Esophagus muscularis mucosa (tissue), 4 donors: ENCODE results near the gene FDXR. TPM values are rescaled to one million over a fixed set of nuclear protein-coding genes. Genes with fewer than 3 reads are reported as not detected.
A peak's percentile ranks its signal among the peaks of the same experiment; 100 is the strongest.

Experiments used
- DNase-seq: peaks from one replicate; pipeline ENCODE4 v3.0.0-alpha.2; 2017; ENCODE audit errors: extremely low spot score
- H3K27ac ChIP-seq, 4 donors: fragments of 200-600 bp; sonication (generic); replicated peaks in 1 of 4; 1 replicate in 3 of 4; 2 replicates in 1 of 4; pipeline ENCODE4 v1.5.1; 2016 to 2019; ENCODE audit warnings: mild to moderate bottlenecking in 1 of 4
- H3K27me3 ChIP-seq, 4 donors: fragments of 200-600 bp; sonication (generic); one replicate each; pipeline versions ENCODE4 v1.5.1 to v1.6.0; 2016 to 2019
- H3K36me3 ChIP-seq, 4 donors: fragments of 200-600 bp; sonication (generic); one replicate each; pipeline ENCODE4 v1.5.1; 2016 to 2019
- H3K4me1 ChIP-seq, 4 donors: fragments of 200-600 bp; sonication (generic); one replicate each; pipeline ENCODE4 v1.5.1; 2016 to 2019
- H3K4me3 ChIP-seq, 4 donors: fragments of 200-600 bp; sonication (generic); 1 replicate in 2 of 4; 2 replicates in 2 of 4; pipeline ENCODE4 v1.5.1; 2016 to 2019; ENCODE audit warnings: mild to moderate bottlenecking in 4 of 4, moderate library complexity in 1 of 4
- H3K9me3 ChIP-seq, 4 donors: fragments of 200-600 bp; sonication (generic); 1 replicate in 3 of 4; 2 replicates in 1 of 4; pipeline ENCODE4 v1.5.1; 2016 to 2019
- CTCF ChIP-seq, 3 experiments: fragments of 200-600 bp in 2 of 3; fragments of 450-650 bp in 1 of 3; sonication (generic) in 2 of 3; IDR thresholded peaks; one replicate each; pipeline ENCODE4 v1.5.1; 2017 to 2019; ENCODE audit warnings: antibody characterized with exemption in 3 of 3, mild to moderate bottlenecking in 2 of 3, moderate library complexity in 1 of 3
- EP300 ChIP-seq: sonication (generic); formaldehyde crosslinking; IDR thresholded peaks from one replicate; pipeline ENCODE4 v1.6.1; 2017; ENCODE audit warnings: antibody characterized with exemption
- POLR2A ChIP-seq: fragments of 450-650 bp; IDR thresholded peaks from one replicate; pipeline ENCODE4 v1.6.1; 2017; ENCODE audit warnings: antibody characterized with exemption, moderate library complexity, mild to moderate bottlenecking, low read depth
- POLR2AphosphoS5 ChIP-seq, 2 donors: sonication (generic); formaldehyde crosslinking; IDR thresholded peaks; one replicate each; pipeline ENCODE4 v1.6.1; 2017; ENCODE audit warnings: antibody characterized with exemption in 2 of 2
- WGBS: methylation state at CpG from one replicate; pipeline ENCODE4 v1.1.5; 2018; 5-methylcytosine and 5-hydroxymethylcytosine counted together
- intact Hi-C: fragments of 100-400 bp; cut with DNase I; formaldehyde crosslinking; loops from one replicate; pipeline ENCODE4 v1.15.1; 2023
- total RNA-seq, 4 donors: library from RNA; depleted of rRNA; stranded (reverse); fragments of >200 nt; gene quantifications; one replicate each; pipeline versions ENCODE4 v1.1.0 to v1.2.1, GENCODE V29; 2016

Gene FDXR
- total RNA-seq, 4 donors from 2014 or later = 4.9 to 10.6 (median 7.0) TPM

GRCh38 chr17:74861662-74862107 lies 11.1 kb downstream of the FDXR start:
- TF ChIP-seq POLR2A = no peak
- no peak for TF ChIP-seq EP300
- TF ChIP-seq POLR2AphosphoS5 (IDR thresholded peaks at IDR 0.05) = no peak
- TF ChIP-seq CTCF (IDR thresholded peaks at IDR 0.05) = no peak
- intact Hi-C loops = no loop called here
- H3K4me1 ChIP-seq = peaks cover 26 to 45% (median 34%) of the 10 kb centered on the region in 4 donors
- H3K27me3 ChIP-seq = peaks cover 0 to 70% (median 30%) of the 10 kb centered on the region in 4 donors
- peak overlapping the region; percentile 16 to 52 (median 40) for H3K4me3 ChIP-seq
- no peak for DNase-seq
- WGBS = no CpG with 5 or more reads among the region's 36 CpGs
- H3K27ac ChIP-seq = no peak overlapping the region
- H3K9me3 ChIP-seq = no peaks in the 10 kb centered on the region
- H3K36me3 ChIP-seq = no peaks in the 10 kb centered on the region

- TF ChIP-seq POLR2AphosphoS5 (IDR thresholded peaks at IDR 0.05) (no peak), POLR2A (no peak), CTCF (IDR thresholded peaks at IDR 0.05) (no peak)
- Histone ChIP-seq H3K9me3 (no peaks in the 10 kb centered on the region), H3K4me3 (peak overlapping the region; percentile 38 to 52 (median 42)), H3K36me3 (no peaks in the 10 kb centered on the region), H3K27ac (no peak overlapping the region), H3K27me3 (peaks cover 0 to 77% (median 30%) of the 10 kb centered on the region in 4 donors), H3K4me1 (peaks cover 26 to 45% (median 34%) of the 10 kb centered on the region in 4 donors)
- intact Hi-C loops = no loop called here
- 10% methylated on average over 2 of the region's 96 CpGs for WGBS
- no peak for DNase-seq
These were observed 11.7 kb downstream of the FDXR start for GRCh38 chr17:74860872-74861661.

- WGBS = 4% methylated on average over 20 of the region's 44 CpGs
- intact Hi-C loops = no loop called here
- H3K4me1 ChIP-seq = peaks cover 26 to 45% (median 34%) of the 10 kb centered on the region in 4 donors
- DNase-seq = no peak
- peak overlapping the region; percentile 38 to 52 (median 42) for H3K4me3 ChIP-seq
- no peaks in the 10 kb centered on the region for H3K9me3 ChIP-seq
- no peak overlapping the region for H3K27ac ChIP-seq
- no peaks in the 10 kb centered on the region for H3K36me3 ChIP-seq
- TF ChIP-seq POLR2AphosphoS5 (IDR thresholded peaks at IDR 0.05) = no peak
- no peak for TF ChIP-seq POLR2A
- TF ChIP-seq EP300 = no peak
- no peak for TF ChIP-seq CTCF (IDR thresholded peaks at IDR 0.05)
- H3K27me3 ChIP-seq = peaks cover 0 to 84% (median 34%) of the 10 kb centered on the region in 4 donors
These were observed 12.4 kb downstream of the FDXR start for GRCh38 chr17:74860229-74860871.

GRCh38 chr17:74859459-74860228 lies 13.2 kb downstream of the FDXR start, which contains the start of gene GRIN2C:
Gene GRIN2C (minus strand): TSS chr17:74859885. CDS start chr17:74855092, 4,793 bp downstream.
- intact Hi-C loops = no loop called here
- Histone ChIP-seq H3K27me3 (peaks cover 0 to 91% (median 39%) of the 10 kb centered on the region in 4 donors), H3K9me3 (no peaks in the 10 kb centered on the region), H3K36me3 (no peaks in the 10 kb centered on the region), H3K4me3 (peak within 1 kb of the TSS; percentile 38 to 52 (median 42)), H3K27ac (no peak within 1 kb of the TSS), H3K4me1 (peaks cover 26 to 42% (median 32%) of the 10 kb centered on the region in 4 donors)
- TF ChIP-seq POLR2AphosphoS5 (IDR thresholded peaks at IDR 0.05) (no peak), POLR2A (no peak), EP300 (no peak), CTCF (IDR thresholded peaks at IDR 0.05) (peak in 2 of 3 experiments; percentile 16 to 56)
- DNase-seq = no peak
- 4% methylated on average over 20 of the region's 72 CpGs for WGBS
